ENCODE results near the gene CASKIN1. TPM values are rescaled to one million over a fixed set of nuclear protein-coding genes. Genes with fewer than 3 reads are reported as not detected.
"Not testable (repeated sequence)": the region's sequence is repeated elsewhere in the genome, so short reads cannot be mapped to it uniquely, and the experiment has no call there.

CASKIN1 gene
- total RNA-seq, 1 donor from 2014 or later, result 1.0 TPM

DNA sequence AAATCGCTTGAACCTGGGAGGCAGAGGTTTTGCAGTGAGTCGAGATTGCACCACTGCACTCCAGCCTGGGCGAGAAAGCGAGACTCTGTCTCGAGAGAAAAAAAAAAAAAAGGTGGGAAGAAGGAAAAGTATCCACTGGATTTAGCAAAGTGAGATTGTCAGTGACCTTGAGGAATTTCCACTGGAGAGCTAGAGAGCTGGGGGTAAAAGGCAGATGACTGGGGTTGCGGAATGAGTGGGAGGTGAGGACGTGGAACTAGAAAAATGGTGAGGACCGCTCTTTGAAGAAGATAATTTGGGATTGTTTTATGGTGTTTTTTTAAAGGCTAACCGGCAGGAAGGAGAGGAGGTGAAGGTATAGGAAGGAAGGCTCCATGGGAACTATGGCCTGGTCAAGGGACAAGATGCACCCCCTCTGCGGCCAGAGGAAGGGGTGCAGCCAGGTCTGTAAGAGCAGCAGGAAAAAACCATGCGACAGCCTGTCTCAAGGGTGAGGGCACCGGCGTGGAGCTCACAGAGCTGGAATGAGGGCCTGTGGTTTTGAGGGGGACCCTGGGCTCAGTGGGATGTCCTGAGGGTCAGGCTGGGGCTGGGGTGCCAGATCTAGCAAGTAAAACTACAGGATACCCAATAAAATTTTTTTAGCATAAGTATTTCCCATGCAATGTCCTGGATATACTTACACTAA, 8.2 kb upstream of the CASKIN1 start:
- intact Hi-C loops (cut with micrococcal nuclease), result loop anchor here (1.0 kb wide), 1 partner anchor 19 kb away; the partner anchor contains the start of gene E4F1
- peaks cover 26% of the 10 kb centered on the region for H3K36me3 Mint-ChIP-seq (ENCODE audit: low read depth)

DNA sequence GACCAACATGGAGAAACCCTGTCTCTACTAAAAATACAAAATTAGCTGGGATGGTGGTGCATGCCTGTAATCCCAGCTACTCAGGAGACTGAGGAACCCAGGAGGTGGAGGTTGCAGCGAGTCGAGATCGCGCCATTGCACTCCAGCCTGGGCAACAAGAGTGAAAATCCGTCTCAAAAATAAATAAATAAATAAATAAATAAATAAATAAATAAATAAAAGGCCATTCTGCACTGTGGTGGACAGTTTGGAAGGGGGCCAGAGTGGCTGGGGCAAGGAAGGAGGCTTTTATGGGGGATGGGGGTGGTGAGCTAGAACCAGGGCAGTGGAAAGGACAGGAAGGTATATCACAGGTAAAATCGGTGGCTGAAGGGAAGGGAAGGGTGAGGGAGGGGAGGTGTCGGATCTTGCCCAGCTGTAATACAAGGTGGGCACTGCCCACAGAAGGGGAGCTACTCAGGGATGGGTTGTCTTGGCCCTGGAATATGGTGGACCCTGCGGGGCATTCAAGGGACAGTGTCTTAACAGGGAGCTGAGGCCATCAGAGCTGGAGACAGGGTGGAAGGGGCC, 6.8 kb upstream of the CASKIN1 start:
- H3K36me3 Mint-ChIP-seq (ENCODE audit: low read depth), result peaks cover 19% of the 10 kb centered on the region
- intact Hi-C loops (cut with micrococcal nuclease); DNase-seq (ENCODE audit: low spot score); H3K9me3 Mint-ChIP-seq; H3K27ac Mint-ChIP-seq: not testable (repeated sequence)
- H3K4me3 Mint-ChIP-seq (ENCODE audit: low read depth), result peak overlapping the region; percentile 50
- H3K27me3 Mint-ChIP-seq (ENCODE audit: low read depth), result peaks cover 28% of the 10 kb centered on the region
- peaks cover 18% of the 10 kb centered on the region for H3K4me1 Mint-ChIP-seq (ENCODE audit: low read depth)

More for the DNA sequence above, 8.2 kb upstream of the CASKIN1 start:
- Mint-ChIP-seq H3K27ac (peak overlapping the region; percentile 24), H3K27me3 (ENCODE audit: low read depth) (peaks cover 18% of the 10 kb centered on the region), H3K4me3 (ENCODE audit: low read depth) (peak overlapping the region; percentile 81), H3K9me3 (no peaks in the 10 kb centered on the region), H3K4me1 (ENCODE audit: low read depth) (peaks cover 18% of the 10 kb centered on the region)
- no peak for DNase-seq (ENCODE audit: low spot score)

DNA sequence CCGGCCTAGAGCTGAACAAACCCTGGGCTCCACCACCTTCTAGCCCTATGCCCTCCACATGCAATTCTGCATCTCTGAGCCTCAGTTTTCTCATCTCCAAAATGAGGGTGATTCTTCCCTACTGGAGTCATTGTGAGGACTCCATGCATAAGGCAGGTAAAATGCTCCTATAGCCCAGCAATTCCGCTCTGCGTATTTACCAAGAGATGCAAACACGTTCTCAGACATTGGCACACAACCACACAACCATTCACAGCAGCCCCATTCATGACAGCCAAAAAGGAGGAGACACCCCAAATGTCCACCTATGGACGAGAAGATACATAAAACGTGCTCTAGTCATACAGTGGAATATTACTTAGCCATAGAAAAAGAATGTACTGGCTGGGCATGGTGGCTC, 3.9 kb upstream of the CASKIN1 start:
- intact Hi-C loops (cut with micrococcal nuclease), result no loop called here
- no peaks in the 10 kb centered on the region for H3K9me3 Mint-ChIP-seq
- peaks cover 8% of the 10 kb centered on the region for H3K4me1 Mint-ChIP-seq (ENCODE audit: low read depth)
- DNase-seq (ENCODE audit: low spot score), result no peak
- H3K36me3 Mint-ChIP-seq (ENCODE audit: low read depth), result no peaks in the 10 kb centered on the region
- H3K27me3 Mint-ChIP-seq (ENCODE audit: low read depth), result peaks cover 40% of the 10 kb centered on the region
- no peak overlapping the region for H3K27ac Mint-ChIP-seq
- H3K4me3 Mint-ChIP-seq (ENCODE audit: low read depth), result no peak overlapping the region

DNA sequence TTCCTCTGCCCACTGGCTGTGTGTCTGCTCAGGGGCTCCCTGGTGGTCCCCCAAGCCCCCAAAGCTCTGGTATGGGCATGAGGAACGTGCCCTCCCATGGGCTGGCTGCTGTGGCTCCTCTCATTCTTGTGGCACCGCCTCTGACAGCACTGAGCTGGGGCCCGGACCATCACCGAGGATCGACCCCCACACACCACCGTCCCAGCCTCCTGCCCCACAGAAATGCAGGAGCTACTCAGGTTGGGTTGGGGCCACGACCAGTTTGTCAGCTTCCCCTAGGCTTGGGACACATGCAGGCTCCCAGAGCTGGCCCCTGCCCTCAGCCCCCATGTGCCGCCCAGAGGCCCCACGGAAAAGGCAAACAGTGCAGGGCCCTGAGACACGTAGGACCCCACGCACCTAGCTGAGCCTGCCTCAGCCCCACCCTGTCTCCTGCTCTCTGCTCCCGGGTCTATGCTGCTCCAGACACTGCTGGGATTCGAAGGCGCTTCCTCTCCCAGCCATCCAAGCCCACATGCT, 3.3 kb upstream of the CASKIN1 start:
- intact Hi-C loops (cut with micrococcal nuclease), result no loop called here
- Mint-ChIP-seq H3K36me3 (ENCODE audit: low read depth) (no peaks in the 10 kb centered on the region), H3K27ac (no peak overlapping the region), H3K4me1 (ENCODE audit: low read depth) (peaks cover 6% of the 10 kb centered on the region), H3K4me3 (ENCODE audit: low read depth) (no peak overlapping the region), H3K9me3 (no peaks in the 10 kb centered on the region), H3K27me3 (ENCODE audit: low read depth) (peaks cover 46% of the 10 kb centered on the region)
- no peak for DNase-seq (ENCODE audit: low spot score)

DNA sequence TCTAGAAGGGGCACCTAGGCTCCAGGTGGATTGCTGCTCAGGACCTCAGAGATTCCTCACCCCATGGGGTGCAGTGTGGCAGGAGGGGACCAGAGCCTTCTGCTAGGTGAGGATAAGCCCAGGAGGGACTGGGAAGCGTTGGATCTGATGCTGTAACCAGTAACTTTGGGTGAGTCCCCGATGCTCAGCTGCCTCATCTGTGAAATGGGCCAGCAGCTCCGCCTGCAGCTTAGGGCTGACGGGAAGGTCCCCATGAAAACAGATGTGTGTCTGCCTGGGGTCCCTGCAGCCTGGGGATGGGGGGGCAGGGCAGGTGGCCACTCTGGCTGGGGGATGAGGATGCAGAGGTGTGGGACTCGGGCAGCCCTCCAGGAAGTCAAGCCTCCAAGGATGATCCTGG, 2.7 kb upstream of the CASKIN1 start:
- no peaks in the 10 kb centered on the region for H3K36me3 Mint-ChIP-seq (ENCODE audit: low read depth)
- intact Hi-C loops (cut with micrococcal nuclease), result no loop called here
- H3K4me1 Mint-ChIP-seq (ENCODE audit: low read depth), result peaks cover 2% of the 10 kb centered on the region
- H3K27me3 Mint-ChIP-seq (ENCODE audit: low read depth), result peaks cover 47% of the 10 kb centered on the region
- DNase-seq (ENCODE audit: low spot score), result no peak
- no peak overlapping the region for H3K27ac Mint-ChIP-seq
- H3K9me3 Mint-ChIP-seq, result no peaks in the 10 kb centered on the region
- no peak overlapping the region for H3K4me3 Mint-ChIP-seq (ENCODE audit: low read depth)

DNA sequence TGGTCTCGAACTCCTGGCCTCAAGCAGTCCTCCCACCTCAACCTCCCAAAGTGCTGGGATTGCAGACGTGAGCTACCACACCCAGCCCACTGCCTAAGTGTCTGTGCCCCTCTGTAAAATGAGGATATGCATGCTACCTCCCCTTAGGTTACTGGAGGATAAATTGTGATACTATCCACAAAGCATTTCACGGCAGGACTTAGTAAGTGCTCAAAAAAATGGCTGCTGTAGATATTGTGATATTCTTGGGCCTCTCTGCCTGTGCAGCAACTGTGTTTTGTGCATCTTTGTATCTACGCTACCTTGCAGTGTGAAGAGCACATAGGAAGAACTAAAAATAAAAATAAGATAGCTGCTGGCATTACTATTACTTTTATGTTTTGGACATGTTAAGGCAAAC, 1.9 kb upstream of the CASKIN1 start:
- Mint-ChIP-seq H3K36me3 (ENCODE audit: low read depth) (no peaks in the 10 kb centered on the region), H3K4me1 (ENCODE audit: low read depth) (no peaks in the 10 kb centered on the region), H3K27me3 (ENCODE audit: low read depth) (peaks cover 49% of the 10 kb centered on the region), H3K27ac (no peak overlapping the region), H3K9me3 (no peaks in the 10 kb centered on the region), H3K4me3 (ENCODE audit: low read depth) (peak overlapping the region; percentile 37)
- DNase-seq (ENCODE audit: low spot score), result no peak
- intact Hi-C loops (cut with micrococcal nuclease), result no loop called here

DNA sequence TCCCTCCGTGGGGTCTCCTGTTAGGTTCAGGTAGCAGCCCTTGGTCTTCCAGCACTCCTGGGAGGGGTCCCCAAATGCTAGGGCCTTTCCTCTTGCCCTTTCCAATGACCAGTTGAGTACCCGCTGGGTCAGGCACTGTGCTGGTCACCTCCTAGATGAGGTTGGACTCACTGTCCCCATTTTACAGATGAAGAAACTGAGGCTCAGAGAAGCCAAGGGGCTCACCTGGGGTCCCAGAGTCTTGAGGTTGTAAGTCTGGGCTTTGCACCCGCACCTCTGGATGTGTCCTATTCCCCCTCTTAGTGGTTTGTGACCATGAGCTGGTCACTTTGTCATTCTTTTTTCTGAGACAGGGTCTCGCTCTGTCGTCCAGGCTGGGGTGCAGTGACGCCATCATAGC, 1.4 kb upstream of the CASKIN1 start:
- H3K4me3 Mint-ChIP-seq (ENCODE audit: low read depth), result no peak overlapping the region
- DNase-seq (ENCODE audit: low spot score), result no peak
- no peaks in the 10 kb centered on the region for H3K4me1 Mint-ChIP-seq (ENCODE audit: low read depth)
- H3K27me3 Mint-ChIP-seq (ENCODE audit: low read depth), result peaks cover 49% of the 10 kb centered on the region
- H3K9me3 Mint-ChIP-seq, result no peaks in the 10 kb centered on the region
- H3K36me3 Mint-ChIP-seq (ENCODE audit: low read depth), result no peaks in the 10 kb centered on the region
- no peak overlapping the region for H3K27ac Mint-ChIP-seq
- intact Hi-C loops (cut with micrococcal nuclease), result no loop called here

DNA sequence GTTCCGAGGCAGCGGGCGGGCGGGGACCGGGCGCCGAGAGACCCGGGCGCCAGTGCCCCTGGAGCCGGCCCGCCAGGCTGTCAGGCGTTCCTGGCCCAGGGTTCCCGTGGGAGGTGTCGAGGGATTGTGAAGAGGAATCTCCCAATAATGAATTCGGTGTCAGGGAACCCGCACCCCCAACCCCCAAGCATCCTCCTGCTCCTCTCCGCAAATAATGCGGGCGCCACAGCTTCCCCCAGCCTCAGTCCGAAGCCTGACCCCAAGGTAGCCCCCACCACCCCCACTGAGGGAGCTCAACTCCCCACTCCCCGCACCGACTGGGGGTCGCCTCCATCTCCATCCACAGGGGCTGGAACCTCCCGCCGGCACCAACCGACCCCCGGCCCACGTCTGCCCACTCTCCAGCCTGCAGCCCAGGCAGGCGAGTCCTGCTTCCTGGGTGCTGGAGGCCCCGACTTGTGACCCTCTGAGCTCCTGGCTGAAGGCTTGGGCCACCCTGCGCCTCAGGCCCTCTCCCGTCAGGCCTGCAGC, 641 bp upstream of the CASKIN1 start:
- Mint-ChIP-seq H3K4me1 (ENCODE audit: low read depth) (no peaks in the 10 kb centered on the region), H3K36me3 (ENCODE audit: low read depth) (no peaks in the 10 kb centered on the region), H3K4me3 (ENCODE audit: low read depth) (peak overlapping the region; percentile 47), H3K27ac (no peak overlapping the region), H3K9me3 (no peaks in the 10 kb centered on the region), H3K27me3 (ENCODE audit: low read depth) (peaks cover 47% of the 10 kb centered on the region)
- intact Hi-C loops (cut with micrococcal nuclease), result no loop called here
- no peak for DNase-seq (ENCODE audit: low spot score)

DNA sequence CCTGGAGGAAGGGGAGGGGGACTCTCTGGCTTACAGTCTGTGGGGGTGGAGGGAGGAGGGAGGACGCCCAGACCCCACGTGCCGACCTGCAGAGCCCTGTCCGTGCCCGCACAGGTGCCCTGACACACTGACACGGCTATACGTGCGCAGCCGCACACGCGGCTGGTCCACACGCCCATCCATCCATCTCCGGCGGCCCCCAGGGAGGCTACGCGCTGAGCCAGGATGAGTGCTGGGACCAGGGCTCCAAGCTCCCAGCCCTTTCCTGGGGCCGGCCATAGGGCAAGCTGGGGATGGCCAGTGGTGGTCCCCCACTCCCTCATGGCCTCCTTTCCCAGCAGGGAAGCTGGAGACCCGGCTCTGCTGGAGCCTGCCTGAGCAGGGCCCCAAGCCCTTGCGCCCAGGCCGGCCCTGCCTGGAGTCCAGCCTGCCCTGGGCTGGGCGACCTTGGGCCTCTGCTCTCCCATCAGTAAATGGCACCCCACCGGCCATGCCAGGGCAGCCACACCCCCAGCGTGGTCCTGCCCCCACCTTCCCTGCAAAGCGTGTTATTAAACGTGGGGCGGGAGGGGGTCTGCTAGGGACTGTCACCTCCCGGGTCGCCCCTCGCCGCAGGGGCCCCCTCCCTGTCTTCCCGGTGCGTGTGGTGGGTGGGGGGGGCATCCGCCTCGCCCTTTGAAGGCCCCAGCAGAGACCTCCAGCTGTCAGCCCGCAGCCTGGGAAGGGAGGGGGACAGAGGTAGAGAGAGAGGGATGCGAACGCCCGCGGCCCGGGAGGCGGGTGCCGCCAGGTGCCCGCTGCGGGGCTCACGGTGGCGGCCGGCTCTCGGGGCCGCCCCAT, 863 bp downstream of the CASKIN1 start:
- H3K4me1 Mint-ChIP-seq (ENCODE audit: low read depth), result no peaks in the 10 kb centered on the region
- H3K36me3 Mint-ChIP-seq (ENCODE audit: low read depth), result no peaks in the 10 kb centered on the region
- peak overlapping the region; percentile 17 for H3K4me3 Mint-ChIP-seq (ENCODE audit: low read depth)
- intact Hi-C loops (cut with micrococcal nuclease), result no loop called here
- H3K27ac Mint-ChIP-seq, result no peak overlapping the region
- H3K27me3 Mint-ChIP-seq (ENCODE audit: low read depth), result peaks cover 41% of the 10 kb centered on the region
- no peaks in the 10 kb centered on the region for H3K9me3 Mint-ChIP-seq
- DNase-seq (ENCODE audit: low spot score), result no peak

DNA sequence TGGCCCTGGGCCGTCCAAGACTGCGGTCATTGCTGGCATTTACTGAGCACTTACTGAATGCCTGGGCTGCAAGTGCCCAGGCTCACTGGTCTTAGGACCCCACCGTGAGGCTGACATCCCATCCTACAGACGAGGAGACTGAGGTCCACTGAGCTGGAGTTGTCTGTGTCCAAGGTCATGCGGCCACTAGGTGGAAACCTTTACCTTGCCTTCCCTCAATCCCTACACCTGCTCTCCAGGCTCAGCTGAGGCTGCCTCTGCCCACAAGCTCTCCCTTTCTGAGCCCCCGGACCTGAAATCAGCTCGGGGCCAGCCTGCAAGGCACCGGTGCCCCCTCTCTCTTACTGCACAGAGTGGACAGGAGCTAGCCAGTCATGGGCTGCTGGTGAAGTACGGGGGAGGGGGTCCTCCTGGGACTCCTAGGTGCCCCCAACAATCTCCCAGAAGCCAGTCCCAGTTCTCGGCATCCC, 1.5 kb downstream of the CASKIN1 start:
- no peaks in the 10 kb centered on the region for H3K36me3 Mint-ChIP-seq (ENCODE audit: low read depth)
- no peak overlapping the region for H3K27ac Mint-ChIP-seq
- H3K27me3 Mint-ChIP-seq (ENCODE audit: low read depth), result peaks cover 35% of the 10 kb centered on the region
- no peaks in the 10 kb centered on the region for H3K9me3 Mint-ChIP-seq
- no peak overlapping the region for H3K4me3 Mint-ChIP-seq (ENCODE audit: low read depth)
- no peaks in the 10 kb centered on the region for H3K4me1 Mint-ChIP-seq (ENCODE audit: low read depth)
- intact Hi-C loops (cut with micrococcal nuclease), result no loop called here
- DNase-seq (ENCODE audit: low spot score), result peak; percentile 45

DNA sequence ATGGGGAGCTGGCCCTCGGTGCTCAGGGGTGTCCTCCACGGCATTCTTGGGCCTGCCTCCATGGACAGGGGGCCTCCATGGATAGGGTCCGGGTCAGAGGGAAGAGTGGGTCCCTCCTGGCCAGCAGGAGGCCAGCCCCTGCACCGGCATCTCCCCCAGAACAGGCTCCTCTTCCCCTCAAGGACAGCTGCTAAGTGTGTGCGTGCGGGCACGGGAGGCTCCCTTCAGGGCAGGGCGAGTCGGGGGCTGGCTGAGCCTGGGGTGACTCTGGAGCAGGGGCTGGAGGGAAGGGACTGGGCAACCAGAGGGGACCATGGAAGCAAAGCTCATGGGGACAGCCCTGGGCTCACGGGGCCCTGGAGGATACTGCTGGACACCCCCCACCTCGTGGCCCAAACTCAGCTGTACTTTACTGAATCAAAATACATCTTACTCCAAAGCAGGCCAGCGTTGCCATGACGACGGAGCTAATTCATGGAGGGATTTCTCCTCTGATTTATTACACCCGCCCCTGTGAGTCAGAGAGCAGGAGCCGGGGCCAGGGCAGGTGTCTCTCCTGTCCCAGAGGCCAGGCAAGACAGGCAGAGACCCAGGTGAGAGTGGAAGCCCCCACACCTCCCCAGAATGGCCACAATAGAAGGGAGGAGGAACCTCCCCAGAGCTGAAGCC, 2.1 kb downstream of the CASKIN1 start:
- DNase-seq (ENCODE audit: low spot score), result no peak
- Mint-ChIP-seq H3K27ac (no peak overlapping the region), H3K4me3 (ENCODE audit: low read depth) (no peak overlapping the region), H3K27me3 (ENCODE audit: low read depth) (peaks cover 34% of the 10 kb centered on the region), H3K9me3 (no peaks in the 10 kb centered on the region), H3K4me1 (ENCODE audit: low read depth) (no peaks in the 10 kb centered on the region), H3K36me3 (ENCODE audit: low read depth) (no peaks in the 10 kb centered on the region)
- intact Hi-C loops (cut with micrococcal nuclease), result no loop called here

DNA sequence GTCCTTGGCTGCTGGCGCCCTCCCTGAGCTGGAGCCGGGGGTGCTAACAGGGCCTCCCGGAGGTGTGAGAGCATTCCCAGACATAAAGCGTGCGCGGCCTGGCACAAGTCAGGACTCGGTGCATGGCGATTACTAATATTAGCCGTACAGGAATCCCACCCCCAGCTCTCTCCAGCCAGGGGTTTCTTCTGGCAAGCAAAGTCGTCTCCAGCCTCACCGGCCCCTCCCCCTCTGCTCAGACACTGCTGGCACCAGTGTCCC, 5.0 kb downstream of the CASKIN1 start:
- H3K36me3 Mint-ChIP-seq (ENCODE audit: low read depth), result no peaks in the 10 kb centered on the region
- H3K27me3 Mint-ChIP-seq (ENCODE audit: low read depth), result peaks cover 12% of the 10 kb centered on the region

More for the DNA sequence above, 5.0 kb downstream of the CASKIN1 start:
- intact Hi-C loops (cut with micrococcal nuclease), result no loop called here
- Mint-ChIP-seq H3K27ac (no peak overlapping the region), H3K9me3 (no peaks in the 10 kb centered on the region), H3K4me3 (ENCODE audit: low read depth) (no peak overlapping the region), H3K4me1 (ENCODE audit: low read depth) (no peaks in the 10 kb centered on the region)
- DNase-seq (ENCODE audit: low spot score), result no peak

Data from activated T-helper 2 cell treated with anti-CD3 and anti-CD28 coated beads, Interferon-gamma antibody, Interleukin-2, Interleukin-4, amounts not matched to agents 10 μg/mL and 5 μg/mL and 100 μg/mL, durations not matched to agents 14 hours and 24 hours and 36 hours (primary cell).